Measurements from ENCODE around the gene GINS1.

GINS1 gene

GRCh38 chr20:25407311-25408169 lies at the start of gene GINS1:
Gene GINS1 (plus strand): TSS chr20:25407673. CDS start chr20:25407821, 148 bp downstream.
- peak; percentile 94 for DNase-seq (ENCODE audit: low spot score)

- peak; percentile 21 for DNase-seq (ENCODE audit: low spot score)
These were observed 46.7 kb upstream of the GINS1 start for GRCh38 chr20:25360631-25361286.

GRCh38 chr20:25361287-25361683 lies 46.2 kb upstream of the GINS1 start:
- DNase-seq (ENCODE audit: low spot score) = no peak

GRCh38 chr20:25364180-25364788 lies 43.2 kb upstream of the GINS1 start:
- no peak for DNase-seq (ENCODE audit: low spot score)

GRCh38 chr20:25364879-25365699 lies 42.4 kb upstream of the GINS1 start:
- no peak for DNase-seq (ENCODE audit: low spot score)

GRCh38 chr20:25368526-25368925 lies 38.9 kb upstream of the GINS1 start:
- DNase-seq (ENCODE audit: low spot score) = no peak

- DNase-seq (ENCODE audit: low spot score) = no peak
These were observed 38.5 kb upstream of the GINS1 start for GRCh38 chr20:25368976-25369375.

GRCh38 chr20:25369529-25369928 lies 37.9 kb upstream of the GINS1 start:
- no peak for DNase-seq (ENCODE audit: low spot score)

GRCh38 chr20:25369971-25370370 lies 37.5 kb upstream of the GINS1 start:
- no peak for DNase-seq (ENCODE audit: low spot score)

GRCh38 chr20:25372584-25373336 lies 34.7 kb upstream of the GINS1 start:
- DNase-seq (ENCODE audit: low spot score) = peak; percentile 29

- DNase-seq (ENCODE audit: low spot score) = no peak
These were observed 32.6 kb upstream of the GINS1 start for GRCh38 chr20:25374842-25375241.

- no peak for DNase-seq (ENCODE audit: low spot score)
These were observed 31.2 kb upstream of the GINS1 start for GRCh38 chr20:25376236-25376635.

- DNase-seq (ENCODE audit: low spot score) = no peak
These were observed 30.6 kb upstream of the GINS1 start for GRCh38 chr20:25376886-25377285.

GRCh38 chr20:25378189-25378883 lies 29.1 kb upstream of the GINS1 start:
- no peak for DNase-seq (ENCODE audit: low spot score)

GRCh38 chr20:25378884-25379733 lies 28.4 kb upstream of the GINS1 start:
- no peak for DNase-seq (ENCODE audit: low spot score)

GRCh38 chr20:25380945-25381614 lies 26.4 kb upstream of the GINS1 start:
- no peak for DNase-seq (ENCODE audit: low spot score)

- no peak for DNase-seq (ENCODE audit: low spot score)
These were observed 24.6 kb upstream of the GINS1 start for GRCh38 chr20:25382704-25383370.

GRCh38 chr20:25389401-25389857 lies 18.0 kb upstream of the GINS1 start:
- DNase-seq (ENCODE audit: low spot score) = peak; percentile 54
